GM19035 (cell line): ENCODE data around the gene WDR38.

Experiments used
- ATAC-seq: cut with Tn5 transposase; IDR thresholded peaks from one replicate; pipeline ENCODE4 v1.9.1; 2021; ENCODE audit not compliant: unreplicated experiment

The WDR38 gene

GRCh38 chr9:124857533-124858162, 4.4 kb downstream of the WDR38 start:
- ATAC-seq = no peak

- ATAC-seq = no peak
Measured at GRCh38 chr9:124858330-124859046, 5.2 kb downstream of the WDR38 start.

GRCh38 chr9:124859803-124860581, 6.7 kb downstream of the WDR38 start:
- ATAC-seq = no peak

- ATAC-seq = no peak
Measured at GRCh38 chr9:124860582-124861341, 7.5 kb downstream of the WDR38 start.

GRCh38 chr9:124861342-124862229, 8.3 kb downstream of the WDR38 start, which contains the start of the genes ARPC5L and RPL35:
Gene ARPC5L (plus strand): TSS chr9:124862130. CDS start chr9:124869291, 7,161 bp downstream.
Gene RPL35 (minus strand): TSS chr9:124861957. CDS start chr9:124861912, 45 bp downstream.
- peak; percentile 92 for ATAC-seq

- no peak for ATAC-seq
Measured at GRCh38 chr9:124863371-124863871, 10.2 kb downstream of the WDR38 start.

- ATAC-seq = peak; percentile 56
Measured at GRCh38 chr9:124868511-124869465, 15.5 kb downstream of the WDR38 start.

- ATAC-seq = peak; percentile 4
Measured at GRCh38 chr9:124869466-124869985, 16.3 kb downstream of the WDR38 start.

GRCh38 chr9:124869986-124870560, 16.8 kb downstream of the WDR38 start:
- ATAC-seq = peak; percentile 44

- ATAC-seq = no peak
Measured at GRCh38 chr9:124870723-124871122, 17.5 kb downstream of the WDR38 start.

- ATAC-seq = no peak
Measured at GRCh38 chr9:124871156-124871561, 17.9 kb downstream of the WDR38 start.

- no peak for ATAC-seq
Measured at GRCh38 chr9:124873664-124874063, 20.4 kb downstream of the WDR38 start.

GRCh38 chr9:124875501-124875900, 22.2 kb downstream of the WDR38 start:
- no peak for ATAC-seq

- ATAC-seq = no peak
Measured at GRCh38 chr9:124877021-124877782, 23.9 kb downstream of the WDR38 start.

- no peak for ATAC-seq
Measured at GRCh38 chr9:124878021-124878420, 24.8 kb downstream of the WDR38 start.

- no peak for ATAC-seq
Measured at GRCh38 chr9:124878518-124878917, 25.3 kb downstream of the WDR38 start.

- ATAC-seq = no peak
Measured at GRCh38 chr9:124879226-124879625, 26.0 kb downstream of the WDR38 start.
